Measurements from ENCODE around the gene ACKR4. TPM values are rescaled to one million over a fixed set of nuclear protein-coding genes. Genes with fewer than 3 reads are reported as not detected.

ACKR4 gene
- total RNA-seq, 1 experiment from 2014 or later, result not detected

DNA sequence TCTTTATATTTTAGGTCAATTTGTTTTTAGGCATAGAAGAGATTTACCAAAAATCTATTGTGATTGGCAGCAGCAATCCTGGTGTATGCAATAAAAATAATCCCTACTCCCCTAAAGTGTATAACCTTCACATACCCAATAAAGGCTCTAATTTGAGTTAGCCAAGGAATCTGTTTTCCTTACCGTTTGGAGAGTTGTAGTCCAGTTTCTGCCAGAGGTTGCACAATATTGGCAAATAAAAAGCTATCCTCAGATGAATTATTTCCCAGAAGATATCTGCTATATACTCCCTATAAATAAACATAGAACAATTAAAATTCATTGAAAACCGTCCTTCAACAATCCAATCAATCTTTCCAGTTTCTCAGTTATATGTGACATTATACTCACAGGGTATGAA is 31.1 kb downstream of the ACKR4 start:
- TF ChIP-seq, protein P1, sequence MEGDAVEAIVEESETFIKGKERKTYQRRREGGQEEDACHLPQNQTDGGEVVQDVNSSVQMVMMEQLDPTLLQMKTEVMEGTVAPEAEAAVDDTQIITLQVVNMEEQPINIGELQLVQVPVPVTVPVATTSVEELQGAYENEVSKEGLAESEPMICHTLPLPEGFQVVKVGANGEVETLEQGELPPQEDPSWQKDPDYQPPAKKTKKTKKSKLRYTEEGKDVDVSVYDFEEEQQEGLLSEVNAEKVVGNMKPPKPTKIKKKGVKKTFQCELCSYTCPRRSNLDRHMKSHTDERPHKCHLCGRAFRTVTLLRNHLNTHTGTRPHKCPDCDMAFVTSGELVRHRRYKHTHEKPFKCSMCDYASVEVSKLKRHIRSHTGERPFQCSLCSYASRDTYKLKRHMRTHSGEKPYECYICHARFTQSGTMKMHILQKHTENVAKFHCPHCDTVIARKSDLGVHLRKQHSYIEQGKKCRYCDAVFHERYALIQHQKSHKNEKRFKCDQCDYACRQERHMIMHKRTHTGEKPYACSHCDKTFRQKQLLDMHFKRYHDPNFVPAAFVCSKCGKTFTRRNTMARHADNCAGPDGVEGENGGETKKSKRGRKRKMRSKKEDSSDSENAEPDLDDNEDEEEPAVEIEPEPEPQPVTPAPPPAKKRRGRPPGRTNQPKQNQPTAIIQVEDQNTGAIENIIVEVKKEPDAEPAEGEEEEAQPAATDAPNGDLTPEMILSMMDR (conservative IDR thresholded peaks at IDR 0.05), result no peak
- no peak for TF ChIP-seq EZH2 (IDR thresholded peaks at IDR 0.05; ENCODE audit: low read depth)
- no TSS peak for BruUV-seq (replicated peaks)
- ChIA-PET POLR2A (ENCODE audit: unreplicated experiment) (no interaction called here), CTCF (no interaction called here)
- no peak overlapping the region for H3K4me2 ChIP-seq
- H4K20me1 ChIP-seq (ENCODE audit: insufficient read depth), result no peaks in the 10 kb centered on the region
- no peaks in the 10 kb centered on the region for H3K27me3 ChIP-seq (ENCODE audit: insufficient read depth, low read depth)
- no peaks in the 10 kb centered on the region for H3K9me2 ChIP-seq (ENCODE audit: insufficient read depth)
- H3K36me3 ChIP-seq (ENCODE audit: low read depth), result peaks cover 14% of the 10 kb centered on the region; the same call in 1 of the 2 replicates
- no peaks in the 10 kb centered on the region for H3K79me2 ChIP-seq (ENCODE audit: low read depth)
- H3K27ac ChIP-seq, result no peak overlapping the region
- H3F3A ChIP-seq (ENCODE audit: insufficient read depth, low read depth), result 0 out of 2 replicates have a peak, but pooled peaks cover 4% of the 10 kb centered on the region
- peaks cover 12% of the 10 kb centered on the region; the same call in 1 of the 2 replicates for H3K4me1 ChIP-seq (replicated peaks; ENCODE audit: insufficient read depth)
- no peak overlapping the region for H2AFZ ChIP-seq
- no peaks in the 10 kb centered on the region; the same call in 1 of the 2 replicates for H3K9me3 ChIP-seq (ENCODE audit: insufficient read depth, low read depth)
- H3K4me3 ChIP-seq, result no peak overlapping the region
- DNase-seq, result peak in 1 of 2 experiments; percentile 5
- intact Hi-C loops (cut with micrococcal nuclease; ENCODE audit: unreplicated experiment), result no loop called here

DNA sequence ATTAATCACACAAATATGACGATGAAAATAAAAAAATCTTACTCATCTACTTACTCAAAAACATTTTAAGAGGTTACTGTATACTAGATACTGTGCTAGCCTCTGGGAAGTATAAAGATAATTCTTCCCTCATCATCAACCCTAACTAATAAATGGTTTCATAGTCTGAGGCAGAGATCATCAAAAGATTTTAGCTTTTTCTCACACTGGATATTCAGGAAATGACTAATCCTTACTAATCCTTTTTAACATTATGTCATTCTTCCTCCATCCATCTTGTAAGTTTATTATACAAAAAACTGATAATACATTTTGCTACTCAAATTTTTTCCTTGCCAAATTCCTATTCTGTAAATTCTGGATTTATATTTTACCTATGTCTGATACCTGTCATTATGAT is 32.9 kb downstream of the ACKR4 start:
- Histone ChIP-seq H3K4me1 (replicated peaks; ENCODE audit: insufficient read depth) (peaks cover 12% of the 10 kb centered on the region; the same call in 1 of the 2 replicates), H3K4me3 (no peak overlapping the region), H4K20me1 (ENCODE audit: insufficient read depth) (no peaks in the 10 kb centered on the region), H3K36me3 (ENCODE audit: low read depth) (peaks cover 14% of the 10 kb centered on the region; the same call in 1 of the 2 replicates), H3K9me3 (ENCODE audit: insufficient read depth, low read depth) (no peaks in the 10 kb centered on the region; the same call in 1 of the 2 replicates), H3K79me2 (ENCODE audit: low read depth) (no peaks in the 10 kb centered on the region), H3K27me3 (ENCODE audit: insufficient read depth, low read depth) (no peaks in the 10 kb centered on the region), H2AFZ (no peak overlapping the region), H3F3A (ENCODE audit: insufficient read depth, low read depth) (0 out of 2 replicates have a peak, but pooled peaks cover 4% of the 10 kb centered on the region), H3K27ac (peak overlapping the region; percentile 30; the same call in 1 of the 2 replicates), H3K9me2 (ENCODE audit: insufficient read depth) (no peaks in the 10 kb centered on the region), H3K4me2 (no peak overlapping the region)
- ChIA-PET POLR2A (ENCODE audit: unreplicated experiment) (no interaction called here), CTCF (no interaction called here)
- intact Hi-C loops (cut with micrococcal nuclease; ENCODE audit: unreplicated experiment), result no loop called here
- DNase-seq, result peak in 1 of 2 experiments; percentile 45
- BruUV-seq (replicated peaks), result no TSS peak
- TF ChIP-seq EZH2 (IDR thresholded peaks at IDR 0.05; ENCODE audit: low read depth), result no peak
- TF ChIP-seq, protein P1 (conservative IDR thresholded peaks at IDR 0.05), result no peak

DNA sequence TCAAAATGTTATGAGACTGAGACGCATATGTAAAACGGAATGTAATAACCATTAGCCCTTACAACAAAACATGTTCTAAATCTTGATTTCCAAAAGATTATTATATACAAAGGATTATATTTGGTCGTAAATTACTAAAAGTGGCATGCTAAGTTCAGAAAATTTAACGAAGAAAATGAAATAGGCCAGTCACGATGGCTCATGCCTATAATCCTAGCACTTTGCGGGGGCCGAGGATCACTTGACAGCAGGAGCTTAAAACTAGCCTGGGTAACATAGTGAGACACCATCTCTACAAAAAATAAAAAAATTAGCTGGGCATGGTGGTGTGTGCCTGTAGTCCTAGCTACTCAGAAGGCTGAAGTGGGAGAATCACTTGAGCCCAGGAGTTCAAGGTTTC is 33.5 kb downstream of the ACKR4 start:
- H3K27ac ChIP-seq, result 0 out of 2 replicates have a peak overlapping the region, but pooled peaks have one; percentile 30
- H3K36me3 ChIP-seq (ENCODE audit: low read depth), result peaks cover 14% of the 10 kb centered on the region; the same call in 1 of the 2 replicates

More for the DNA sequence above, 33.5 kb downstream of the ACKR4 start:
- Histone ChIP-seq H3K4me2 (no peak overlapping the region), H4K20me1 (ENCODE audit: insufficient read depth) (no peaks in the 10 kb centered on the region), H3F3A (ENCODE audit: insufficient read depth, low read depth) (0 out of 2 replicates have a peak, but pooled peaks cover 4% of the 10 kb centered on the region), H3K79me2 (ENCODE audit: low read depth) (no peaks in the 10 kb centered on the region), H3K9me3 (ENCODE audit: insufficient read depth, low read depth) (no peaks in the 10 kb centered on the region; the same call in 1 of the 2 replicates), H3K9me2 (ENCODE audit: insufficient read depth) (no peaks in the 10 kb centered on the region), H3K4me3 (no peak overlapping the region), H2AFZ (no peak overlapping the region), H3K27me3 (ENCODE audit: insufficient read depth, low read depth) (no peaks in the 10 kb centered on the region), H3K4me1 (replicated peaks; ENCODE audit: insufficient read depth) (peaks cover 12% of the 10 kb centered on the region; the same call in 1 of the 2 replicates)
- TF ChIP-seq, protein P1 (conservative IDR thresholded peaks at IDR 0.05), result no peak
- no peak for TF ChIP-seq EZH2 (IDR thresholded peaks at IDR 0.05; ENCODE audit: low read depth)
- no TSS peak for BruUV-seq (replicated peaks)
- CTCF ChIA-PET, result no interaction called here
- POLR2A ChIA-PET (ENCODE audit: unreplicated experiment), result no interaction called here
- intact Hi-C loops (cut with micrococcal nuclease; ENCODE audit: unreplicated experiment), result no loop called here
- no peak for DNase-seq

Data from PC-9 (cell line).